Activated CD8-positive, alpha-beta memory T cell treated with anti-CD3 and anti-CD28 coated beads, Interleukin-2, amount 50 U/mL, for 1 hour (primary cell): ENCODE results near the gene FNIP1.
"Not testable (repeated sequence)": the region's sequence is repeated elsewhere in the genome, so short reads cannot be mapped to it uniquely, and the experiment has no call there.

Experiments
- DNase-seq: peaks from one replicate; pipeline ENCODE4 v3.0.0-alpha.2; 2020; ENCODE audit errors: extremely low read depth

FNIP1 gene

GRCh38 chr5:131684595-131684994 is 112.2 kb downstream of the FNIP1 start:
- no peak for DNase-seq

GRCh38 chr5:131684051-131684450 is 112.8 kb downstream of the FNIP1 start:
- no peak for DNase-seq

GRCh38 chr5:131682826-131683225 is 114.0 kb downstream of the FNIP1 start:
- no peak for DNase-seq

- no peak for DNase-seq
Measured at GRCh38 chr5:131682175-131682574, 114.6 kb downstream of the FNIP1 start.

- DNase-seq = no peak
Measured at GRCh38 chr5:131679911-131680310, 116.9 kb downstream of the FNIP1 start.

- not testable (repeated sequence) for DNase-seq
Measured at GRCh38 chr5:131678273-131678672, 118.5 kb downstream of the FNIP1 start.

- no peak for DNase-seq
Measured at GRCh38 chr5:131677115-131677514, 119.7 kb downstream of the FNIP1 start.

- DNase-seq = no peak
Measured at GRCh38 chr5:131672776-131673175, 124.0 kb downstream of the FNIP1 start.

GRCh38 chr5:131671994-131672655 is 124.7 kb downstream of the FNIP1 start:
- no peak for DNase-seq

- DNase-seq = no peak
Measured at GRCh38 chr5:131671409-131671808, 125.4 kb downstream of the FNIP1 start.

- DNase-seq = no peak
Measured at GRCh38 chr5:131664929-131665328, 131.9 kb downstream of the FNIP1 start.

- no peak for DNase-seq
Measured at GRCh38 chr5:131661933-131662332, 134.9 kb downstream of the FNIP1 start.

- DNase-seq = no peak
Measured at GRCh38 chr5:131659841-131660240, 137.0 kb downstream of the FNIP1 start.

- DNase-seq = no peak
Measured at GRCh38 chr5:131659290-131659689, 137.5 kb downstream of the FNIP1 start.

GRCh38 chr5:131654776-131655175 is 142.0 kb downstream of the FNIP1 start:
- DNase-seq = no peak

- DNase-seq = no peak
Measured at GRCh38 chr5:131654309-131654708, 142.5 kb downstream of the FNIP1 start.

GRCh38 chr5:131649161-131649560 is 147.7 kb downstream of the FNIP1 start:
- DNase-seq = no peak

- no peak for DNase-seq
Measured at GRCh38 chr5:131647048-131647769, 149.6 kb downstream of the FNIP1 start.

GRCh38 chr5:131644822-131645221 is 152.0 kb downstream of the FNIP1 start:
- DNase-seq = no peak

GRCh38 chr5:131644370-131644769 is 152.4 kb downstream of the FNIP1 start:
- DNase-seq = no peak

- no peak for DNase-seq
Measured at GRCh38 chr5:131641494-131641893, 155.3 kb downstream of the FNIP1 start.

GRCh38 chr5:131640043-131640856 is 156.6 kb downstream of the FNIP1 start:
- no peak for DNase-seq

GRCh38 chr5:131639148-131639547 is 157.7 kb downstream of the FNIP1 start:
- DNase-seq = no peak
